KOPT-K1 (cell line): ENCODE measurements around the gene PCDHA13.
"Not testable (repeated sequence)": the region's sequence is repeated elsewhere in the genome, so short reads cannot be mapped to it uniquely, and the experiment has no call there.

Source experiments
- H3K27ac ChIP-seq: fragments of 200-600 bp; sonication (generic); 2 replicates; pipeline ENCODE4 v1.5.1; 2016; ENCODE audit warnings: antibody characterized with exemption, mild to moderate bottlenecking, low read depth, low read length; ENCODE audit not compliant: poor library complexity, severe bottlenecking
- H3K36me3 ChIP-seq: fragments of 200-600 bp; sonication (generic); 2 replicates; pipeline ENCODE4 v1.5.1; 2017; ENCODE audit warnings: antibody characterized with exemption, mild to moderate bottlenecking, low read length, moderate library complexity; ENCODE audit not compliant: insufficient read depth
- H3K9me3 ChIP-seq: fragments of 200-600 bp; sonication (generic); 2 replicates; pipeline ENCODE4 v1.5.1; 2017; ENCODE audit warnings: antibody characterized with exemption, low read length, mild to moderate bottlenecking; ENCODE audit not compliant: insufficient read depth, poor library complexity, severe bottlenecking

PCDHA13 gene

DNA sequence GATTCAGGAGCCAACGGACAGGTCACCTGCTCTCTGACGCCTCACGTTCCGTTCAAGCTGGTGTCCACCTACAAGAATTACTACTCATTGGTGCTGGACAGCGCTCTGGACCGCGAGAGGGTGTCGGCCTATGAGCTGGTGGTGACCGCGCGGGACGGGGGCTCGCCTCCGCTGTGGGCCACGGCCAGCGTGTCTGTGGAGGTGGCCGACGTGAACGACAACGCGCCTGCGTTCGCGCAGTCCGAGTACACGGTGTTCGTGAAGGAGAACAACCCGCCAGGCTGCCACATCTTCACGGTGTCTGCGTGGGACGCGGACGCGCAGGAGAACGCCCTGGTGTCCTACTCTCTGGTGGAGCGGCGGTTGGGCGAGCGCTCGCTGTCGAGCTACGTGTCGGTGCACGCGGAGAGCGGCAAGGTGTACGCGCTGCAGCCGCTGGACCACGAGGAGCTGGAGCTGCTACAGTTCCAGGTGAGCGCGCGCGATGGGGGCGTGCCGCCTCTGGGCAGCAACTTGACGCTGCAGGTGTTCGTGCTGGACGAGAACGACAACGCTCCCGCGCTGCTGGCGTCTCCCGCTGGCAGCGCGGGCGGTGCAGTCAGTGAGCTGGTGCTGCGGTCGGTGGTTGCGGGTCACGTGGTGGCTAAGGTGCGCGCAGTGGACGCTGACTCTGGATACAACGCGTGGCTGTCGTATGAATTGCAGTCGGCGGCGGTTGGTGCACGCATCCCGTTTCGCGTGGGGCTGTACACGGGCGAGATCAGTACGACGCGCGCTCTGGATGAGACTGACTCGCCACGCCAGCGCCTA lies 24.5 kb upstream of the PCDHA13 start:
- no peak overlapping the region for H3K27ac ChIP-seq
- no peaks in the 10 kb centered on the region for H3K36me3 ChIP-seq
- H3K9me3 ChIP-seq: no peaks in the 10 kb centered on the region

DNA sequence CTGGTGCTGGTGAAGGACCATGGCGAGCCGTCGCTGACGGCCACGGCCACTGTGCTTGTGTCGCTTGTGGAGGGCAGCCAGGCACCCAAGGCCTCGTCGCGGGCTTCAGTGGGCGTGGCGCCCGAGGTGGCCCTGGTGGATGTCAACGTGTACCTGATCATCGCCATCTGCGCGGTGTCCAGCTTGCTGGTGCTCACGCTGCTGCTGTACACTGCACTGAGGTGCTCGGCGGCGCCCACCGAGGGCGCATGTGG lies 24.0 kb upstream of the PCDHA13 start:
- H3K27ac ChIP-seq: no peak overlapping the region
- no peaks in the 10 kb centered on the region for H3K36me3 ChIP-seq
- no peaks in the 10 kb centered on the region for H3K9me3 ChIP-seq

GRCh38 chr5:140862441-140863295 lies 19.3 kb upstream of the PCDHA13 start:
- Histone ChIP-seq H3K9me3 (no peaks in the 10 kb centered on the region), H3K36me3 (no peaks in the 10 kb centered on the region), H3K27ac (no peak overlapping the region)

DNA sequence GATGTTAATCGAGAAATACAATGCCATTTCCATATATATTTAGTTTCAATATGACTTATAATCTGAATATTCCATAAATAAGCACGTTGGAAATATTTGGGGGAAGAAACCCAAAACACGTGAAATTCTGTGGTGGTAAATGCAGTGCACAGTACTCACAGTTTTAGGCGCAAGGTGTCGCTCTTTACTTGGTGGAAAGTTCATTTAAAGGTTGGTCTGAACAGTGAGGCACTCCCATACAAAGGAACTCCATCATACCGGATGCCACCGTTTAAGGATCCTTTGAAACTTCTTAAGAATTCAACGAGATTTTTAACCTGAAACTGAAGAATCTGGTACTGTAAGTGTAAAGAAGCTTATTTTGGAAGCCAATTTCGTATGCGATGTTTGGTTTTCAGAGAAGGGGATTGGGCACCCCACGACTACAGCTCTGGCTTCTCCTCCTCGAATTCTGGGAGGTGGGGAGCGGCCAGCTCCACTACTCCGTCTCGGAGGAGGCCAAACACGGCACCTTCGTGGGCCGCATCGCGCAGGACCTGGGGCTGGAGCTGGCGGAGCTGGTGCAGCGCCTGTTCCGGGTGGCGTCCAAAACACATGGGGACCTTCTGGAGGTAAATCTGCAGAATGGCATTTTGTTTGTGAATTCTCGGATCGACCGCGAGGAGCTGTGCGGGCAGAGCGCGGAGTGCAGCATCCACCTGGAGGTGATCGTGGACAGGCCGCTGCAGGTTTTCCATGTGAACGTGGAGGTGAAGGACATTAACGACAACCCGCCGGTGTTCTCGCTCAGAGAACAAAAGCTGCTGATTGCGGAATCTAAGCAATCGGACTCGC lies 13.0 kb upstream of the PCDHA13 start, which contains the start of gene PCDHA11:
PCDHA11 (plus strand) TSS at position 237 of the 834 bp plus-strand sequence; CDS start at position 384, 147 bp downstream.
- Histone ChIP-seq H3K27ac (no peak within 1 kb of the TSS), H3K36me3 (no peaks in the 10 kb centered on the region), H3K9me3 (no peaks in the 10 kb centered on the region)

DNA sequence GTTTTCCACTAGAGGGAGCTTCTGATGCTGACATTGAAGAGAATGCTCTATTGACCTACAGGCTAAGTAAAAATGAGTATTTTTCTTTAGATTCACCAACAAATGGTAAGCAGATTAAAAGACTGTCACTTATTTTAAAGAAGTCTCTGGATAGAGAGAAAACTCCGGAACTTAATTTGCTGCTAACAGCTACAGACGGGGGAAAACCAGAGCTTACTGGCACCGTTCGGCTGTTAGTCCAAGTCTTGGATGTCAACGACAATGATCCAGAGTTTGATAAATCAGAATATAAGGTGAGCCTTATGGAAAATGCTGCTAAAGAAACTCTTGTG lies 12.4 kb upstream of the PCDHA13 start:
- H3K27ac ChIP-seq: no peak overlapping the region
- H3K9me3 ChIP-seq: no peaks in the 10 kb centered on the region
- H3K36me3 ChIP-seq: no peaks in the 10 kb centered on the region

DNA sequence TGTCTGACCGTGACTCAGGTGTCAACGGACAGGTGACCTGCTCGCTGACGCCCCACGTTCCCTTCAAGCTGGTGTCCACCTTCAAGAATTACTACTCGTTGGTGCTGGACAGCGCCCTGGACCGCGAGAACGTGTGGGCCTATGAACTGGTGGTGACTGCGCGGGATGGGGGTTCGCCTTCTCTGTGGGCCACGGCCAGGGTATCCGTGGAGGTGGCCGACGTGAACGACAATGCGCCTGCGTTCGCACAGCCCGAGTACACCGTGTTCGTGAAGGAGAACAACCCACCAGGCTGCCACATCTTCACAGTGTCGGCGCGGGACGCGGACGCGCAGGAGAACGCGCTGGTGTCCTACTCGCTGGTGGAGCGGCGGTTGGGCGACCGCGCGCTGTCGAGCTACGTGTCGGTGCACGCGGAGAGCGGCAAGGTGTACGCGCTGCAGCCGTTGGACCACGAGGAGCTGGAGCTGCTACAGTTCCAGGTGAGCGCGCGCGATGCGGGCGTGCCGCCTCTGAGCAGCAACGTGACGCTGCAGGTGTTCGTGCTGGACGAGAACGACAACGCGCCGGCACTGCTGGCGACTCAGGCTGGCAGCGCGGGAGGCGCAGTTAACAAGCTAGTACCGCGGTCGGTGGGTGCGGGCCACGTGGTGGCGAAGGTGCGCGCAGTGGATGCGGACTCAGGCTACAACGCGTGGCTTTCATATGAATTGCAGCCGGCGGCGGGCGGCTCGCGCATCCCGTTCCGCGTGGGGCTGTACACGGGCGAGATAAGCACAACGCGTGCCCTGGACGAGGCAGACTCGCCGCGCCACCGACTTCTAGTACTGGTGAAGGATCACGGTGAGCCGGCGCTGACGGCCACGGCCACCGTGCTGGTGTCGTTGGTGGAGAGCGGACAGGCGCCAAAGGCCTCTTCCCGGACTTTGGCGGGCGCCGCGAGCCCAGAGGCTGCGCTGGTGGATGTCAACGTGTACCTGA lies 11.4 kb upstream of the PCDHA13 start:
- Histone ChIP-seq H3K36me3 (no peaks in the 10 kb centered on the region), H3K9me3 (no peaks in the 10 kb centered on the region), H3K27ac (no peak overlapping the region)

GRCh38 chr5:140875085-140876065 lies 6.5 kb upstream of the PCDHA13 start, which contains the start of gene PCDHA12:
Gene PCDHA12 (plus strand): TSS chr5:140875308. CDS start chr5:140875473, 165 bp downstream.
- Histone ChIP-seq H3K9me3 (no peaks in the 10 kb centered on the region), H3K36me3 (no peaks in the 10 kb centered on the region), H3K27ac (no peak within 1 kb of the TSS)

- H3K9me3 ChIP-seq, H3K36me3 ChIP-seq, H3K27ac ChIP-seq: not testable (repeated sequence)
Measured at GRCh38 chr5:140876541-140877261, 5.2 kb upstream of the PCDHA13 start.

DNA sequence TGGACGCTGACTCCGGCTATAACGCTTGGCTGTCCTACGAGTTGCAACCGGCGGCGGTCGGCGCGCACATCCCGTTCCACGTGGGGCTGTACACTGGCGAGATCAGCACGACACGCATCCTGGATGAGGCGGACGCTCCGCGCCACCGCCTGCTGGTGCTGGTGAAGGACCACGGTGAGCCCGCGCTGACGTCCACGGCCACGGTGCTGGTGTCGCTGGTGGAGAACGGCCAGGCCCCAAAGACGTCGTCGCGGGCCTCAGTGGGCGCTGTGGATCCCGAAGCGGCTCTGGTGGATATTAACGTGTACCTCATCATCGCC lies 4.7 kb upstream of the PCDHA13 start:
- Histone ChIP-seq H3K27ac (no peak overlapping the region), H3K9me3 (no peaks in the 10 kb centered on the region), H3K36me3 (no peaks in the 10 kb centered on the region)

GRCh38 chr5:140882591-140882899 lies 621 bp downstream of the PCDHA13 start:
- no peaks in the 10 kb centered on the region for H3K36me3 ChIP-seq
- no peaks in the 10 kb centered on the region for H3K9me3 ChIP-seq
- no peak overlapping the region for H3K27ac ChIP-seq

DNA sequence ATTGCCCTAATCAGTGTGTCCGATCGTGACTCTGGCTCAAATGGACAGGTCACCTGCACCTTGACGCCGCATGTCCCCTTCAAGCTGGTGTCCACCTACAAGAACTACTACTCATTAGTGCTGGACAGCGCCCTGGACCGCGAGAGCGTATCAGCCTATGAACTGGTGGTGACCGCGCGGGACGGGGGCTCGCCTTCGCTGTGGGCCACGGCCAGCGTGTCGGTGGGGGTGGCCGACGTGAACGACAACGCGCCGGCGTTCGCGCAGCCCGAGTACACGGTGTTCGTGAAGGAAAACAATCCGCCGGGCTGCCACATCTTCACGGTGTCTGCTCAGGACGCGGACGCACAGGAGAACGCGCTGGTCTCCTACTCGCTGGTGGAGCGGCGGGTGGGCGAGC lies 1.4 kb downstream of the PCDHA13 start:
- Histone ChIP-seq H3K36me3 (no peaks in the 10 kb centered on the region), H3K9me3 (no peaks in the 10 kb centered on the region), H3K27ac (no peak overlapping the region)

- H3K36me3 ChIP-seq: no peaks in the 10 kb centered on the region
- no peaks in the 10 kb centered on the region for H3K9me3 ChIP-seq
- no peak overlapping the region for H3K27ac ChIP-seq
Measured at GRCh38 chr5:140883927-140884697, 2.2 kb downstream of the PCDHA13 start.
